ENCODE measurements around the gene ATRNL1. TPM values are rescaled to one million over a fixed set of nuclear protein-coding genes. Genes with fewer than 3 reads are reported as not detected.
"Not testable (repeated sequence)": the region's sequence is repeated elsewhere in the genome, so short reads cannot be mapped to it uniquely, and the experiment has no call there.

The ATRNL1 gene
- total RNA-seq, 1 donor from 2014 or later = 11.4 TPM

DNA sequence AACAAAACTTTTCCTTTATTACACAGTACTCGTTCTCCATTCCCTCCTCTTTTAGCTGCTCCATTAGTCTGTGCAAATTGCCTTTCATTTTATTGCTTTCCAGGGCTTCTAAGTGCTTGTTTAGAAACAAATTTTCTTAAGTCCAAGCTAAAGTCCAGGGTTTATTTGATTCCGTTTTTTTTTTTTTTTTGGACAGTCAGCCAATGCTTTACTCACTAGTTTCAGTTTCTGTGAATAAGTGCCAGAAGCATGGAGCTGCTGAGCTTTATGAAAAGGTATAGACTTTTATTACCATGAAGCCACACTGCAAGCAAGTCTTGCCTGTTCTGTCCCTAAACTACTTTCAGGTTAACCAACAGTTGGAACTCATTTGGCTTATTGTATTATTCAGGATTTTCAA, 724.8 kb downstream of the ATRNL1 start:
- no peak for DNase-seq (ENCODE audit: low read depth)
- TF ChIP-seq, protein P1, sequence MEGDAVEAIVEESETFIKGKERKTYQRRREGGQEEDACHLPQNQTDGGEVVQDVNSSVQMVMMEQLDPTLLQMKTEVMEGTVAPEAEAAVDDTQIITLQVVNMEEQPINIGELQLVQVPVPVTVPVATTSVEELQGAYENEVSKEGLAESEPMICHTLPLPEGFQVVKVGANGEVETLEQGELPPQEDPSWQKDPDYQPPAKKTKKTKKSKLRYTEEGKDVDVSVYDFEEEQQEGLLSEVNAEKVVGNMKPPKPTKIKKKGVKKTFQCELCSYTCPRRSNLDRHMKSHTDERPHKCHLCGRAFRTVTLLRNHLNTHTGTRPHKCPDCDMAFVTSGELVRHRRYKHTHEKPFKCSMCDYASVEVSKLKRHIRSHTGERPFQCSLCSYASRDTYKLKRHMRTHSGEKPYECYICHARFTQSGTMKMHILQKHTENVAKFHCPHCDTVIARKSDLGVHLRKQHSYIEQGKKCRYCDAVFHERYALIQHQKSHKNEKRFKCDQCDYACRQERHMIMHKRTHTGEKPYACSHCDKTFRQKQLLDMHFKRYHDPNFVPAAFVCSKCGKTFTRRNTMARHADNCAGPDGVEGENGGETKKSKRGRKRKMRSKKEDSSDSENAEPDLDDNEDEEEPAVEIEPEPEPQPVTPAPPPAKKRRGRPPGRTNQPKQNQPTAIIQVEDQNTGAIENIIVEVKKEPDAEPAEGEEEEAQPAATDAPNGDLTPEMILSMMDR (IDR thresholded peaks at IDR 0.05; ENCODE audit: insufficient read depth, low read length, poor library complexity, severe bottlenecking) = no peak
- Histone ChIP-seq H3K27me3 (ENCODE audit: control insufficient read depth, insufficient read depth, low read length) (no peaks in the 10 kb centered on the region), H3K4me3 (ENCODE audit: low read depth, low read length) (no peak overlapping the region), H3K36me3 (ENCODE audit: control insufficient read depth, insufficient read depth, low read length) (no peaks in the 10 kb centered on the region)

DNA sequence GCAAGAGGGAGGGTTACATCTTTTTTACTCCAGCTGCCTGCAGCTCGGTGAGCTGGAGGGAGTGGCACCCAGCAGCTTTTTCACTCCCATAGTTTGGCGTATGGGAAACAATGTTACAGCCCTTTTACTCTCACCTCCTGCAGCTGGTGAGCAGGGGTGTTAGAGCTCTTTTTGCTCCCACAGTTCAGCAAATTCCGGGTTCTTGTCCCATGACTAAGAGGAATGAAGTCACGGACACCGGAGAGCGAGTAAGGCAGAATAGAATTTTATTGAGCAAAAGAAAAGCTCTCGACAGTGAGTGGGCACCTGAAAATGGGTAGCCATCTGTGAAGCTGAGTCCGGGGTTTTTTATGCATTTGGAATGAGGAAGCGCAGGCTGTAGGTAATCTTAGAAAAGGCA, 733.2 kb downstream of the ATRNL1 start:
- TF ChIP-seq, protein P1 (IDR thresholded peaks at IDR 0.05; ENCODE audit: insufficient read depth, low read length, poor library complexity, severe bottlenecking) = no peak
- DNase-seq (ENCODE audit: low read depth) = no peak
- no peaks in the 10 kb centered on the region for H3K36me3 ChIP-seq (ENCODE audit: control insufficient read depth, insufficient read depth, low read length)
- H3K4me3 ChIP-seq (ENCODE audit: low read depth, low read length) = no peak overlapping the region
- no peaks in the 10 kb centered on the region for H3K27me3 ChIP-seq (ENCODE audit: control insufficient read depth, insufficient read depth, low read length)

DNA sequence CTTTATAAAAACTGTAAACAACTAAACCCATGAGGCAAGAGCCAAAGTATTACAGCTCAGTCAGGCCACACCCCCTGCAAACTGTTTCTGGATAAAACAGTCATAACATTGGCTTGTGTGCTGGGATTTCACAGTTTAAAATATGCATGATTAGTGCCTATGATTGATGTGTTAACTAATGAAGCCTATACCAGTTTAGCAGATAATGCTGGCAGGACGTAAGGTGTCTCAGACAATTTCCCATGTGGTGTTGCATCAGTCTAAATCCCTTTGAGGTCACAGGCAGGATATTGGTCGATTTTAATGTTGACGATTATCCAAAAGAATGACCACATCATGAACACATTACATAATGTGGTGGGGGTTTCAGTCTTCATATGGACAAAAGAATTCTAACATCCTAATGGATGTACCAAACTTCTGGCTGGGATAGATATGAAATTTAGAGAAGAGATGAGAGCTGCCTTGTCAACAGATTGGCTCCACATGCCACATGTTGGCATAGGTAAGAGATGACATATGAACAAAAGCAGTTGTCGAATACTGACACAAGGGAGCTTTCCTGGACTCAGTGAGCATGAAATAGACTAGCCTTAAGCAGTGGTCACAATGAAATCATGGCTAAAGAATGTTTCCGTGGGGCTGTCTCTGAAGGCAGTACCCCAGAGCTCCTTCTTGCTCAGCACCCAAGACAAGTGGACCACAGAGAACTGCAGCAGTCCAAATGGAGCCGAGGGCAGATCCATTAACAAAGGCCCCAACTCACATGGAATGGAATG, 734.3 kb downstream of the ATRNL1 start:
- Histone ChIP-seq H3K4me3 (ENCODE audit: low read depth, low read length) (no peak overlapping the region), H3K27me3 (ENCODE audit: control insufficient read depth, insufficient read depth, low read length) (no peaks in the 10 kb centered on the region), H3K36me3 (ENCODE audit: control insufficient read depth, insufficient read depth, low read length) (no peaks in the 10 kb centered on the region)
- DNase-seq (ENCODE audit: low read depth) = no peak
- TF ChIP-seq, protein P1 (IDR thresholded peaks at IDR 0.05; ENCODE audit: insufficient read depth, low read length, poor library complexity, severe bottlenecking) = no peak

DNA sequence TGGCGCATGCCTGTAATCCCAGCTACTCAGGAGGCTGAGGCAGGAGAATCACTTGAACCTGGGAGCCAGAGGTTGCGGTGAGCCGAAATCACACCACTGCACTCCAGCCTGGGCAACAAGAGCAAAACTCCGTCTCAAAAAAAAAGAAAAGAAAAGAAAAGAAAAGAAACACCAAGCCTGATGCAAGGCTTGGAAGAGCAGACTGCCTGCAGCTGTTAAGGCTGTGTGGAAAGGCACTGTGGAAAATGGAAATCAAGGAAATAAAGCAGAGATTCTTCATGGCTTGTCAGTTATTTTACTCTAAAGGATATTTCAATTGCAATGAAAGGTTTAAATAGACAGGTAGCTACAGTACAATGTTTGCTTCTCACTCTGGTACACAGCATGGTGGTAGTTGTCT, 735.0 kb downstream of the ATRNL1 start:
- DNase-seq (ENCODE audit: low read depth); H3K27me3 ChIP-seq (ENCODE audit: control insufficient read depth, insufficient read depth, low read length); H3K4me3 ChIP-seq (ENCODE audit: low read depth, low read length); H3K36me3 ChIP-seq (ENCODE audit: control insufficient read depth, insufficient read depth, low read length): not testable (repeated sequence)

DNA sequence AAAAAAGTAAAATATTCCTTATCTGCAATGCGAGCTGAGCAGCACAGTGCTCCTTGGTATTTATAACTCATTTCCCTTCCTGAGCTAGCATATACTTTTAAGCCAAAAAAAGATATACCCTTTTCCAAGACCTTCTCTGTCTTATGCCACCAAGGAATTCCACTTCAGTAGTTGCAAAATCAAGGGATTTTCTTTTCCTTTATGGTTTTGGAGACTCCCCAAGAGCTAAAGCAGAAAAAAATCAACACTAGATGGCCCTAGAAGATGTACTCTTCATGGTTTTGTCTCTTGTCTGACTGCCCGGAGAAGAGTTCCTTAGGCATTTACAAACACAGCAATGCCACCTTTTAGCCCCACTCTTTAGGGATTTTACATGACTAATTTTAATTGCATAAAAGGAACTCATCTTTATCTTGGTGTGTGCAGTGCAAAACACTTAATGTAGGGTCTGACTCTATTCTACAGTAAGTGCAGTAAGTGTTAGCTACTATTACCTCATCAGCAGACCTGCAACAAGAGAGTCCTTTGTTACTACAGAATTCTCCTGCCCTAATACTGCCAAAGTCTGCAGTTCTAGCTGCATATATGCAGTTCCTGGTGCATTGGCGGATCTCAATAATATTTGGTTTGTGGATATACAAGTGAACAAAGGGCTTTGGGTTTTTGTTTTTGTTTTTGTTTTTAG, 736.5 kb downstream of the ATRNL1 start:
- TF ChIP-seq, protein P1 (IDR thresholded peaks at IDR 0.05; ENCODE audit: insufficient read depth, low read length, poor library complexity, severe bottlenecking) = peak; percentile 11
- no peaks in the 10 kb centered on the region for H3K27me3 ChIP-seq (ENCODE audit: control insufficient read depth, insufficient read depth, low read length)

DNA sequence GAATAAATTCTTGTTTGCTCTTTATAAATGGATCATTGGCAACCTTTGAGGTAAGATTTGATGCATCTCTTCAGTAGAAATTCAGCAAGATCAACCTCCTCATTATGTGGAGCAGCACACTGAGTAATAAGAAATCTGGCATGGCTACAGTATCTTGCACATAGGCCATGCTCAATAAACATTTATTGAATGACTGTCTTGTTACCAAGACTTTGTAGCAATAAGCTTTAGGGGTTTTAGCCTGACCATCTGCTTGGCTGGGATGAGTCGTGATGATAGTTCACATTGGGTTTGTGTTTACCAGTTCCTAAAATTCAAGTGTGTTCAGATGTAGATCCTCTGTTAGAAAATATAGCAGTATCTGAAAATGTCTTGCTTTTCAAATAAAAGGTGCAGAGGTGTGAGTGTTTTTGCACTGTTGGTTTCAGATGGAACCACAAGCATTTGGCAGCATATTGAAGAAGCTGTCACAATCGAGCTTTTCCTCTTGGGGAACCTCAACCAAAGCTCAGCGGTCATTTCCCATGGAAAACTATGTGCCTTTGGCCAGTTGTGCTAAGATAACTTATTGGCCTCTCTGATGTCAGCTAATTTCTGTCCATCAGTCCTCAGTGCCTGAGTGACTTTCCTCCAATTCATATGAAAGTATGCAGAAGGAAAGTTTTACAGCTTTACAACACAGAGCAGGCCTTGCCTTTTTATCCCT, 737.3 kb downstream of the ATRNL1 start:
- TF ChIP-seq, protein P1 (IDR thresholded peaks at IDR 0.05; ENCODE audit: insufficient read depth, low read length, poor library complexity, severe bottlenecking) = no peak
- no peak for DNase-seq (ENCODE audit: low read depth)
- no peaks in the 10 kb centered on the region for H3K36me3 ChIP-seq (ENCODE audit: control insufficient read depth, insufficient read depth, low read length)

More for the DNA sequence above, 736.5 kb downstream of the ATRNL1 start:
- Histone ChIP-seq H3K4me3 (ENCODE audit: low read depth, low read length) (no peak overlapping the region), H3K36me3 (ENCODE audit: control insufficient read depth, insufficient read depth, low read length) (no peaks in the 10 kb centered on the region)
- no peak for DNase-seq (ENCODE audit: low read depth)

More for the DNA sequence above, 737.3 kb downstream of the ATRNL1 start:
- no peak overlapping the region for H3K4me3 ChIP-seq (ENCODE audit: low read depth, low read length)
- no peaks in the 10 kb centered on the region for H3K27me3 ChIP-seq (ENCODE audit: control insufficient read depth, insufficient read depth, low read length)
